ENCODE data around the gene SPINK6. TPM values are rescaled to one million over a fixed set of nuclear protein-coding genes. Genes with fewer than 3 reads are reported as not detected.
A peak's percentile ranks its signal among the peaks of the same experiment; 100 is the strongest.

SPINK6 gene, protein sequence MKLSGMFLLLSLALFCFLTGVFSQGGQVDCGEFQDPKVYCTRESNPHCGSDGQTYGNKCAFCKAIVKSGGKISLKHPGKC
- total RNA-seq: 2.9 TPM

- peak; percentile 83 for ATAC-seq
Measured at GRCh38 chr5:148202531-148203203, at the start of gene SPINK6. Gene SPINK6, plus strand, starts transcription at chr5:148203042. Its CDS starts 55 bp downstream, at chr5:148203097.

GRCh38 chr5:148156609-148157008 is 46.2 kb upstream of the SPINK6 start:
- no peak for ATAC-seq

- no peak for ATAC-seq
Measured at GRCh38 chr5:148162038-148162437, 40.8 kb upstream of the SPINK6 start.

DNA sequence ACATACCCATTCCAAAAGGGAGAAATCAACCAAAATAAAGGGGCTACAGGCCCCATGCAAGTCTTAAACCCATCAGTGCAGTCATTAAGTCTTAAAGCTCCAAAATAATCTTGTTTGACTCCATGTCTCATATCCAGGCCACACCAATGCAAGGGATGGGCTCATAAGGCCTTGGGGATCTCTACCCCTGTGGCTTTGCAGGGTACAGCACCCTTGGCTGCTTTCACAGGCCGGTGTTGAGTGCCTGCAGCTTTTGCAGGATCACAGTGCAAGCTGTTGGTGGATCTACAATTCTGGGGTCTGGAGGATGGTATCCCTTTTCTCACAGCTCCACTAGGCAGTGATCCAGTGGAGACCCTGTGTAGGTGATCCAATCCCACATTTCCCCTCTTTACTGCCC is 39.5 kb upstream of the SPINK6 start:
- ATAC-seq: no peak

DNA sequence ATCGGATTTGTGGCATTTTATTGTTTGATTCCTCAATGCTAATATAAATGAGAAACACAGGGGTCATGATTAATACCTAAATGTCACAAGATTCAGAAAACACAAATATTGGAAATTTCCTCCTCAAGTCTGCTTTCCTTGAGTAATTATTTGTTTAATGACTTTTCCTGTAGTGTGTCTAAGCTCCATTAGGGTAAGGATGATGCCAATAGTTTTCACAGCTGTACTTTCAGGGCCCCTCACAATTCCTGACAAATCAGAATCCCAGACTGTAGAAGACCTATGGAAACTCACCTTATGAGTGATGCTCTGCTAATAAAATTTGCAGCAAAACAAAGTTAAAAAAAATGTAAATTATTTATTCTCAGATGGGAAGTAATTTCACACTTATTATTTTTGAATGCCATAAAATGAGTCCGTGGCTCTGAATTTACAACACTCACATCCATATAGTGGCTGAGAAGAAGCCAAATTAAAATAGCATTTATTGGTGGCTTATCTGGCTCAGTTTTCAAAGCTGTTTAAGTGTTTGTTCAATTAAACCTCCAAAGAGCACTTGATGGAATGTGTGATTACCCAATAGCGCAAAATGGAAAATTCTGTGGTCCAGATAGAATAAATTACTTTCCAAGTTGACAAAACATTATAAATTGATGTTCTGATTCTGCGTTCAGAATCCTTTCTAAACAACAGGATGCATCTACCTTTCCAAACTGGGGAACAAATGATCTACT is 36.1 kb upstream of the SPINK6 start:
- ATAC-seq: no peak

DNA sequence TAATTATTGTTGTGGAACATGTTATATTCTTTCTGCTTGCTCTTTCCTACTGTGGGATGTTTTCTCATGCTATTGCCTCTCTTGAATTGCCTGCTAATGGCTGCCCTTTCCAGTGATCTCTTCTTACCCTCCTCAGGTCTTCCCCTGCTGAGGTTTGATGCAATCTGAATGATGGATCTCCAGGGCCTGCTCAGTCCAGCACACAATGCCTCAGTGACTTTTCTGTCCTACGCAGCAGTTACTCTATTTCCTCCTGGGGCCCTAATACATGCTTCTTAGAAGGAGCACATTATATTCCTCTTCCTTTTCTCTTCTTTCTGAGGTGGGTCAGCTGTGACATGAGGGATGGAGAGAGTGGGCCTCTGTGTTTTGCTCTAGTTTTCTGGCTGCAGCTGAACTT is 34.6 kb upstream of the SPINK6 start, which contains the start of gene SPINK14:
SPINK14 (plus strand) TSS at position 301 of the 400 bp plus-strand sequence. CDS start 1,187 bp downstream, outside the sequence.
- no peak for ATAC-seq

- ATAC-seq: no peak
Measured at GRCh38 chr5:148172377-148172776, 30.5 kb upstream of the SPINK6 start.

DNA sequence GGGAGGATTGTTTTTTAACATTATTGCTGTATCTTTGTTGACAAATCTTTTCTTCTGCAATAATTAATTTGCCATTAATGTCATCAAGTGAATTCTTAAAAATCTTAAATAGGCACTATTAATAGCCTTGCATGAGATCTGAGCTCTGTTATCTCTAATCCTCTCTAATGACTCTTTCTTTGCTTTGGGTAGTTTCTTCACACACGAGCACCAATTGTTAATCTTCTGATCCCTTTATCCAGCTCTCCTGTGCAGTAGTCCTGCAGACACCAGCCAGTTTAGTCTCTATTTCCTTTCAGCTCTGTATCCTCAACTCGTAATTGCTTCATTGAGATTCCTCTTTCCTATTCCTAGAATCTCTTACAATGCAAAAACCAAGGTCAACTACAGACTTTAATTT is 26.4 kb upstream of the SPINK6 start:
- no peak for ATAC-seq

- ATAC-seq: no peak
Measured at GRCh38 chr5:148177207-148177606, 25.6 kb upstream of the SPINK6 start.

- peak; percentile 67 for ATAC-seq
Measured at GRCh38 chr5:148179234-148179824, 23.5 kb upstream of the SPINK6 start.

DNA sequence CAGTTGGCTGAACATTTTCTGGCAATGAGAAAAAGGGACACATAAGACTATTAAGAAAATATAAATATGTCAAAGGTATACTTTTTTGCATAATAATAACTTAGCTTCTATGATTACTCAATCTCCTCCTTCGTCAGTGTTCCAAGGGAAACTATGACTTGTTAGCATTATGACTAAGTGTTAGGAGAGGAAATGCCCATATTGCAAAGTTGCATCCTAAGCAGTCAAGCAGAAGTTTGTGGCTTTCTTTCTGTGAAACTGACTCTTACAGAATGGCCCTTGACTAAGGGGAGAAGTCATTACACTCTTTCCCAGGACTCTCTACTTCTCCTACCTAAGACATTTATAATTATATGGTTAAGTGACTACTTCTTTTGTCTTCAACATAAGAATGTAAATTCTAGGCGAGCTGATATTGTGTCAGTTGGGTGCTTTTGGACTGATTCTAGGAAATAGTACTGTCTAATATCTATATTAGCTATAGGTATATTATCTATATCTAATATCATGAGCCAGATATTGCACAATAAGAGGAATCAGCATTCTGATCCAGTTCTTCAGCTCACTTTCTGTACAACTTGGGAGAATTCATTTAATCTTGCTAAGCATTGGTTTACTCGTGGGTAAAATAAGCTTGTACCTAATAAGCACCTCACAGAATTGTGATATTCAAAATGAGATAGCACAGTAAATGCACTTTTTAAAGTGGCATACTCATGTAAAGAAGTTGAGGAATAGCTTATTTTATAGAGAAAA is 16.4 kb upstream of the SPINK6 start:
- ATAC-seq: peak; percentile 95

DNA sequence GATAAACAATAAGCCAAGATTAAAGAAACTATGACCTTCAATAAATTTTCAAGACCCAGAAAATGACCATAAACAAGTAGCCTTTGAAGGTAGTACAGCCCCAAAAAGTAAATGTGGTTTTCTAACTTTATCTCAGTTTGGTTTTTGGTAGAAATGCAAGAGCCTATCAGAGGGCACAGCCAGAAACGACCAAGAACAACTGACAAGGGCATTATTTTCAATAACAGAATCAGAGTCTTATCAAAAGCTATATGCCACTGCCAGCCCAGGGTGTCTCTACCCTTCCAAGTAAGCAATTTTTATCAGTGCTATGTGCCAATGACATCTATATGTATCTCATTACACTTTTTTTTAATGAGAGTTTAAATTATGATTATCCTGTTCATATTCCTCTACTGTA is 11.8 kb upstream of the SPINK6 start:
- ATAC-seq: no peak

- ATAC-seq: no peak
Measured at GRCh38 chr5:148193202-148193601, 9.6 kb upstream of the SPINK6 start.

GRCh38 chr5:148201151-148201550 is 1.7 kb upstream of the SPINK6 start:
- ATAC-seq: no peak

DNA sequence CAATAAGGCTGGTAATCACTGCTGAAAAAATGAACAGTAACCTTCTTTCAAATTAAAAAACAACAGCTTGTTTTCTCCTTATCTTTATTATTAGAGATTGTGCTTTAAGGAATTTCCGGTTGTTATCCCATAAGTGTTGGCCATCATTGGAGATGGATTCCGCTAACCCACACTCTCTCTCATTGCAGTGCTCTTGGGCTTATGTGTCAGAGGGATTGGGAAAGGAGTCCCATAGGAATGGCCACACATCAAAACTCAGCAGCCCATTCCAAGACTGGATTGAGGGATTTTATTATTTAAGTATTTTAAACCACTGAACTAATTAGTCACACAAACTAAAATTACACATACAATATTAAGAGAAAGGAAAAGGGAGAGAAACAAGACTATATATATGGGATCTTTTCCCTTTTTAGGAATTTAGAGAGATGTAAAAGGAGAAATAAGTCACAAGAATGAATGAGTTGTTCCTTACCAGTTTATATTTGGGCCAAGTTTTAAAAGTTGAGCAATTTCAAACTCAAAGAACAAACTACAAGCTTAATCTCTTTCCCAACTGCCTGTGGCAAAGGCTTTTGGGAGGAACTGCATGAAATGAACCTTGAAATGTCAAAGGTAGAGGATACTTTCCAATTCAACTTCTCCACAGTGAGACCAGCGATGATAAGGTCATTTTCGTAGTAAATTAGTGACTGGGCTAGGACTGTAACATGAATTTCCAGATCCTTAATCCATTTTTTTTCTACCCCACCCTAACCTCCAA is 2.4 kb downstream of the SPINK6 start:
- ATAC-seq: peak; percentile 40

- ATAC-seq: no peak
Measured at GRCh38 chr5:148205865-148206264, 3.0 kb downstream of the SPINK6 start.

- ATAC-seq: peak; percentile 24
Measured at GRCh38 chr5:148206620-148207019, 3.8 kb downstream of the SPINK6 start.

DNA sequence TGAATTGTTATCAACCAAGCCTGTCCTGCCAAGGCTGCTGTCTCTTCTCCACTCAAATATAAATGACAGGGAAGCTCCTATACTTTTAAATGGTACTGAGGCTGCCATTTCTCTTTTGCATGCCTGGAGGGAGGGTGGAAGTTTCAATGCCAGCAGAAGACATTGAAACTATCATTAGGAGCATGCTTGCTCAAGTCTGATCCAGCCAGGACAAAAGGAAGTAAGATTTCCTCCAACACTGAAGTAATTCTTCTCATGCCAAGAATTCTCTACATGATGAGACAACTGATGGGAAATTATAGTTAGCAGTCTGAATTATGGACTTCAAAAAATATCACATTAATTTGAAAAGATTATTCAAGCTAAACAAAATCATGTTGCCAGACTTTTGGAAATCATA is 5.4 kb downstream of the SPINK6 start:
- peak; percentile 55 for ATAC-seq

DNA sequence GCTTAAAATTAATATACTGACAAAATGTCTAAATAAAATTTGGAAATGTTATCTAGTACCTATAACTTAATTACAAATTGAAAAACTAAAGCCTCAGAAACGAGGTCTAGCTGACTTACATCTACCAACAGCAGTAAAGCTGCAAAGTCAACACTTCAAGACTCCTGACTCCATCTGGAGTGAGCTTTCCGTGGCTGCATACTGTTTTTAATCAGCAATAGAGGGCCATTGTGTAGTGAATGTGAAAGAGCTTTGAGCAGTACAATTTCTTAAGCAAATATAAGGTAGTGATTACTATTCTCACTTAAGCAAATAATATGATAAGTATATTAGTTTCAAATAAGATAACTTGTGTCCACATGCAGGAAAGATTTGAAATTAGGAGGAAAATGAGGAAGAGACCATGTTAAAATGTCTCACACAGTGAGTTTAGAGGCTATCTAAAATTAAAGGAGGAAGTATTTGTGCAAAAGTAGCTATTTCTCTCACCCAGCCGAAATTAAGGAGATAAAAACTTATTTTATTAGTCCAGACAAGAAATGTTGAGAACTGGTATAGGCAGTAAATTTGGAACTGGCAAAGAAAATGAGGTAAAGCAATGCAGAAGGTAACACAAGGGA is 6.4 kb downstream of the SPINK6 start:
- ATAC-seq: no peak

- ATAC-seq: no peak
Measured at GRCh38 chr5:148214665-148215185, 11.9 kb downstream of the SPINK6 start.

- ATAC-seq: no peak
Measured at GRCh38 chr5:148221508-148221907, 18.7 kb downstream of the SPINK6 start.

Measured in esophagus mucosa (tissue), 1 donor.